Activated CD8-positive, alpha-beta memory T cell treated with anti-CD3 and anti-CD28 coated beads, Interleukin-2, amount 50 U/mL, for 24 hours (primary cell): ENCODE results near the gene PROCA1.
"Not testable (repeated sequence)": the region's sequence is repeated elsewhere in the genome, so short reads cannot be mapped to it uniquely, and the experiment has no call there.

ENCODE experiments used
- DNase-seq: peaks from one replicate; pipeline ENCODE4 v3.0.0-alpha.2; 2020; ENCODE audit errors: extremely low read depth

The PROCA1 gene

DNA sequence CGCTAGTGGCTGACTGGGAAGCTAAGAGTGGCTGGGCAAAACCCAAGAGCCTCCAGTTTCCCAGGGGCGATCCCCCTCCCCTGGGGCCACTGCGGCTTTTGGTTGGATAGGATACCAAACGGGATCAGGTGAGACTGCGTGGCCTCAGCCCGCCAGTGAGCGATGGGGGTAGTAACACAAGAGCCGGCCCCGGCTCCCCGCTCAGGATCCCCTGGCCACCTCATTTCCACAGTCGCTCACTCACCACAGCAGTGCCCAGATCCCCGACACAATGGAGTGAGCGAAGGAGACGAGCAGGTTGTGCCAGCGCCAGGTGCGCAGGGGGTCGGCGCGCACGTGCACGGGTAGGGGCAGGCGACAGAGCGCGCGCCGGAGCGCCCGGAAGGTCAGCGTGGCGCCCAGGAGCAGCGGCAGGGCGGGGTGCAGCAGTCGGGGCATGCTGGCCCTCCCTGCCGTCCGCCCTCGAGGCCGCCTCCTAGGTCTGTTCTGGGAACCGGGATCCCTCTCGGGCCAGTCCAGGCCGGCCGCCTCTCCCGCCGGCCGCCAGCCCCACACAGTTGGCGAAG lies 14.1 kb upstream of the PROCA1 start:
- DNase-seq, result no peak

DNA sequence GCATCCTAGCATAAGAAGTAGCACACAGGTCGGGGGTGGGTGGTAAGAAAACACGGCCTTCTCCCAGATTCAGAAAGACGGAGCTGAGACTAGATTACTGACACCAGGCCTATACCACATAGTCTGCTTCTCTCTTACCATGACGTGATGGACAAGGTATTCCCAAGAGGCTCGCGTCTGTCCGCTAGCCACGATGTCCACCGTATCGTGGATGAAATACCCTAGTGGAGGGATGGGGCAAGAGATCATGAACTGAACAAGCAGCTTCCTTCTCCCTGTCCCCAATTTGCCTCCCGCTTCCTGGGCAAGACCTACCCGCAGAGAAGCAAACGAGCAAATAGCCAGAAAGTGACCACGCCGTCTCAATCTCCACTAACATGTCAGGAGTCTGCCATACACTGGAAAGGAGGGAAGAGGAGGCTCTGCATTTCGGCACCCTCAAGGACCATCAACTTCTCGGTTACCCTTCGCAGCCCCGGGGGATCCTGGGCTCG lies 13.5 kb upstream of the PROCA1 start:
- no peak for DNase-seq

DNA sequence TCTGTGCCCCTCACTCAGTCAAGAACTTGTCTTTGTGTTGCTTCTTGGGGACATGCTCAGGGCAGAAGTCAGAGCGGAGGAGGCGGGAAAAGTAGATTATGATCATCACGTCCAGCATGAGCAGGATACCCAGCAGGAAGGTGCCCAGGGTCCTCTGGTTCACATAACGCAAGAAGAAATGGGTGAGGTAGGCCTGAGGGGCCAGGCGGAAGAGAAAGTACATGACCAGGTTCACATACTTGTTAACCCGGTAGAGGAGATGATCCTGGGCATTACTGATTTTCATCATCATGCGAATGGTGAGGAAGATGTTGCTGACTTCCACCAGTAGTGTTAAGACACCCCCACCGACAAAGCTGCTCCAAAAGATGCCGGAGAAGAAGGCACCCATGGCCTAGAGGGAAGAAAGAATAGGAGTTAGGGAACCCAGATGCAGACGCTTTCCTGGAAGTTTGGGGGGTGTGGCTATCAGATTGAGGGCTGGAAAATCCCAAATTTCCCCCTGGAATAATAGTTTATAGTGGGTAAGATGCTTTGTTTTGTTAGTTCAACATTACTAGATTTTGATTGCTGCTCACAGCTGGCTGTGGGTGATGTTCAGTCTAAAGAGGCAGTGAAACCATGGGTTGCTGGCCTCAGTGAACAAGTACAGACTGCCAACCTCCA lies 12.9 kb upstream of the PROCA1 start:
- no peak for DNase-seq

DNA sequence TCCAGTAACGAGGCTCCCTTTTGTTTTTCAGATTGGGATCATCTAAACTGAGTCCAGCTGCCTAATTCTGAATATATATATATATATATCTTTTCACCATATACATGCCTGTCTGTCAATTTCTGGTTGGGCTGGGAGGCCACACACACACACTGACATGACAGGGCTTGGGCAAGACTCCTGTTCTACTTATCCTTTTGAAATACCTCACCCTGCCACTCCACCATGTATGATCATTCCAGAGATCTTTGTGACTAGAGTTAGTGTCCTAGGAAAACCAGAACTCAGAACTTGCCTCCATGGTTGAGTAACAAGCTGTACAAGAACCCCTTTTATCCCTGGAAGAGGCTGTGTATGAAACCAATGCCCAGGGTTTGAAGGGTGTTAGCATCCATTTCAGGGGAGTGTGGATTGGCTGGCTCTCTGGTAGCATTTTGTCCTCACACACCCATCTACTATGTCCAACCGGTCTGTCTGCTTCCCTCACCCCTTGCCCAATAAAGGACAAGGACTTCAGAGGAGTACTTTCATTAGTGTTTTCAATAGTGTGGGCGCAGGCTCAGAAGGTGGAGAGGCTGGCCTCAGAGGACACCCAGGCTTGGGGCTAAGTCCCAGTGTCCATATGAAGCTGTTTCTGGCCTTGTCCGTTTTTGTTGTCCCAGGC lies 12.3 kb upstream of the PROCA1 start:
- DNase-seq, result not testable (repeated sequence)

DNA sequence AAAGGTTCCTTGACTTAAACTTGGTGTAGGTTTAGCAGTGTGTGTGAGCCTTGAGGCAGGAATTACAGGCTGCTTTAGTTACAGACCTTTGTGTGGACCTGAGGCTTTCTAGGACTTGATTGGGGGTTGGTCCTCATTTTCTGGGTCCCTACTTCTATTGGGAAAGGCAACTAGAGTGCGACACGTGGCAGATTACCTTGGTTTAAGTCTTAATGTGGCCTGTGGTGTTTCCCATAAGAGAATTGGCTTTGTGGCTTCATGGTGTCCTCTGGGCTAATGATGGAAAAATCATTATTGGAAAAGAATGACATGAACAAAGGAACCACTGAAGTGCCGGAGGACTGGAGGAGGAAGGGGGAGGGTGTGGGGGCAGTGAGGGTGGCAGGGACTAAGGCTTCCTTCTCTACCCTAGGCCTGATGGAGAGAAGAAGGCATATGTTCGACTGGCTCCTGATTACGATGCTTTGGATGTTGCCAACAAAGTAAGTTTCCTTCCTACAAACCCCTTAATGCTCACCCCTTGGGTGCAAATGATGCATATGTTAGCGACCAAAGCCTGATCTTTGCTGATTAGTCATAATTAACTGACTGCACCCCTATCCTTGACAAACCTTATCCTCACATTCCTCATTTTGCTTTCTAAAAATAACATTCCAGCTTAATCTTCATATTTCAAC lies 11.6 kb upstream of the PROCA1 start:
- DNase-seq, result no peak

DNA sequence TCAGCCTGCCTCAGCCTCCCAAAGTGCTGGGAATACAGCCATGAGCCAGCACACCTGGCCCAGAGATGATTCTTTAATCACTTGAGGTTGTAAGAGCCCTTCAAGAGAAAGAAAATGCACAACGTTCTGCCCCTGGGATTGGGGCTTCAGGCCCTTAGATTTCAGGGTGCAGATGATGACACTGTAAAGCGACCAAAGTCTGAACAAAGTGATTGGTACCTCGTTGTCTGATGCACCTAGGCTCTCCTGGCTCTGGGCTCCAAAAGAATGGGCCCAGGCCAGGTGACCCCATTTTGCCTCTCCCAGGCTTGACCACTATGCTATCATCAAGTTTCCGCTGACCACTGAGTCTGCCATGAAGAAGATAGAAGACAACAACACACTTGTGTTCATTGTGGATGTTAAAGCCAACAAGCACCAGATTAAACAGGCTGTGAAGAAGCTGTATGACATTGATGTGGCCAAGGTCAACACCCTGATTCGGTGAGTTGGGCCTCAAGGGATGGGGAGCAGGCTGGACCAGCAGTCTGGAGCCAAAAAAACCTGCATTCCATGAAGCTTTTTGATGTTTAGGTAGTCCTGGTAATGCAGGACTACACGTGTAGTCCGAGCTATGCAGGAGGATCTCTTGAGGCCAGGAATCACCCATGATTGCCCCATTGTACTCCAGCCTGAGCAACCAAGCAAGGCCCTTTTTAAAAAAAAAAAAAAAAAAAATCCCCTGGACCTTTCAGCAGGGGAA lies 10.9 kb upstream of the PROCA1 start:
- no peak for DNase-seq

DNA sequence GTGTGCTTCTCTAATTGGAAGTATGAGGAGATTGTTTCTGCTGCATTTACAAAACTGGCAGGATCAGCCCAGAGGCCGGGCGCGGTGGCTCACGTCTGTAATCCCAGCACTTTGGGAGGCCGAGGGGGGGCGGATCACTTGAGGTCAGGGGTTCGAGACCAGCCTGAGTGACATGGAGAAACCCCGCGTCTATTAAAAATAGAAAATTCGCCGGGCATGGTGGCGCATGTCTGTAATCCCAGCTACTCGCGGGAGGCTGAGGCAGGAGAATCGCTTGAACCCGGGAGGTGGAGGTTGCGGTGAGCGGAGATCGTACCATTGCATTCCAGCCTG lies 9.3 kb upstream of the PROCA1 start:
- not testable (repeated sequence) for DNase-seq

DNA sequence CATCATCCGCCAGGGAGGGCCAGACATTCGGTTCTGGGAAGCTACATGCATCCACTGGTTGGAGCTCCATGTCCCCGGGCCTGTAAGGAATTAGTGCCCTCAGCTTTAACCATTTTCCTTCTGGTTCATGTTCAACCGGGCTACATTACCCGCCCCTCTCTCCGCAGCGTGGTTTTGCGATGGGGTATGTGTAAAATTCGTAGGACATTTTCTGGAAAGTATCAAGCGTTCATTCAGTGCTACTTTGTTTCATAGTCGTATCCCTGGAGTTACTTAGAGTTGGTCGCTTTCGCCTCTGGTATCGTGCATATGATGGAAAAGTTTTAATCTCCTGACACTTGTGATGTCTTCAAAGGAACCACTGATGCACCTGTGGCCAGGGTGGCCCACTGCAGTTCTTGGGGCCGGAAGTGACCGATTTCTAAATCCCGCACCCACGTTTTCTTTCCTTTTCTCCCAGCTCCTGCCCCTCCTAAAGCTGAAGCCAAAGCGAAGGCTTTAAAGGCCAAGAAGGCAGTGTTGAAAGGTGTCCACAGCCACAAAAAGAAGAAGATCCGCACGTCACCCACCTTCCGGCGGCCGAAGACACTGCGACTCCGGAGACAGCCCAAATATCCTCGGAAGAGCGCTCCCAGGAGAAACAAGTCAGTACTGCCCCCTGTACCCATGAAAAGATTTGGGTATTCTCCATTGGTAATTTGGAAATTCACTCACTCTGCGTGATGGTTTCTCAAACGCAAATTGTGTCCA lies 8.7 kb upstream of the PROCA1 start:
- no peak for DNase-seq

DNA sequence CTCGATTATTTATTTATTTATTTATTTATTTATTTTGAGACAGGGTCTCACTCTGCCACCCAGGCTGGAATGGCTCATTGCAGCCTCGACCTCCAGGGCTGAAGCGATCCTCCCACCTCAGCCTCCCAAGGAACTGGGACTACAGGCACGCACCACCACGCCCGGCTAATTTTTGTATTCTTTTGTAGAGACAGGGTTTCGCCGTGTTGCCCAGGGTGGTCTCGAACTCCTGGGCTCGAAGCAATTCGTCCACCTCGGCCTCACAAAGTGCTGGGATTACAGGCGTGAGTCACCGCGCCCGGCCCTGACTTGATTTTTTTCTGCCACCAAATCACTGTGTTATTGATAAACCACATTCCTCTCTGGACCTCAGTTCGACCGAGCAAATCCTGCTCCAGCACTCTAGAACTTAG lies 7.3 kb upstream of the PROCA1 start:
- no peak for DNase-seq

DNA sequence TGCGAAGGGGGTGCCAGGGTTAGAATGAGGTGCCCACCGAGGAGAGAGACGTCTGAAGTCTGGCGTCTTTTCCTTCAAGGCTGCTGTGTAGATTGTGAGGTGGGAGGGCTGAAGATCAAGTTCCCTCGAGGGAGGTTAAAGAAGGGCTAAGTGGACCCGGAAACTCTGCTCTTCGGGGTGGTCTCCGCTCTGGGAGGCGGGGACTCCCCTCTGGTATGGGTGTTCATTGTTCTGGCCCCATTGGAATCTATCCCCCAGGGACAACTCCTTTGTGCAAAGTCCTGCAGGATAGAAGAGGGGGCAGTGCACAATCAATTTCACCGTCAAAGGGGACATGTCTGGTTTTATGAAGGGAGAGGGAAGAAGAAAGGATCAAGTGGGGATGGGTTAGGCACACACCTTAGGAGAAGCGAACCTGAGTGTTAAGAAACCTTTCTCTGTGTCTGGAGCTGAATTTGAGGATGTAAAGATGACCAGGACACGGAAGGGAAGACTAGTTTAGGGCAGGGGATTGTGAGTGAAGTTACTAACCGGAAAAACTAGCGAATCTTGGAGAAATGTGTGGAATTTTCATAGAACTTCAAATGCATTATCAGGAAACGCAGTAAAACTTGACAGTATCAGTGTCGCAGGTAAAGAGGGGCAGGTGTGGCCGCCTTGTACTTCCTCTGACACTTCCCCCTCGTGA lies 6.8 kb upstream of the PROCA1 start:
- no peak for DNase-seq

DNA sequence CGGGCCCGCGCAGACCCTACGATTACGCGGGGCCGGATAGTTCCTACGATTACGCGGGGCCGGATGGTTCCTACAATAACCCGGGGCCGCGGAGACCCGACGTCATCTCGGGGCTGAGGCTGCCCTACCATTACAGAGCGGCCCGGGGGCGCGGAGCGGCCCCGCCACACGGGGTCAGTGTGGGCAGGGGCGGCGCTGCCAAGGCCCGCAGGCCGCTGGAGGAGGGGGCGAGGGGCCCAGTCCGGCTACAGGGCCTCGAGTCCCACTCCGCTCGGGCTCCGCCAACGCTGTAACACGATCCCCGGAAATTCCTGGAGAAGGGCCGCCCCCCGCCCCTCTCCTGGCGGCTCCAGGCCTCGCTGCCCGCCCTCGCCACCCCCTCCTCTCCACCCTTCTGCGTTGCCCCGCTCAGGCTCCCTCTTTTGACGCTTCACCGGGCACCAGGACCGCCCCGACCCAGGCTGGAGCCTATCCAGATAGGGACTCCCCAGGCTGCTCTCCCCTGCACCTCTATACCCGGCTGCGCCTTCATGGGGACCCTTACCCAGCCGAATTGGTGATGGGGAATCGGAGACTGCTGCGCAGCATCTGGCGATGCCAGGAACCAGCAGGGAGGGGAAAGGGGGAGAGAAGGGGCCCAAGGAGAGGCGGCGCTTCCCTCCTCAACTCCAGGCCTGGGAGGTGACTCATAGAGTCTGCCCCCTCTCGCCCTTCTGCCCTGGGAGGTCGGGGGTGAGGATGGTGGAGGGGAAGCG lies 6.1 kb upstream of the PROCA1 start, which contains the start of gene RAB34:
TSS of gene RAB34 (minus strand) at position 291 of the 755 bp plus-strand sequence. CDS start 602 bp downstream, outside the sequence.
- no peak for DNase-seq

DNA sequence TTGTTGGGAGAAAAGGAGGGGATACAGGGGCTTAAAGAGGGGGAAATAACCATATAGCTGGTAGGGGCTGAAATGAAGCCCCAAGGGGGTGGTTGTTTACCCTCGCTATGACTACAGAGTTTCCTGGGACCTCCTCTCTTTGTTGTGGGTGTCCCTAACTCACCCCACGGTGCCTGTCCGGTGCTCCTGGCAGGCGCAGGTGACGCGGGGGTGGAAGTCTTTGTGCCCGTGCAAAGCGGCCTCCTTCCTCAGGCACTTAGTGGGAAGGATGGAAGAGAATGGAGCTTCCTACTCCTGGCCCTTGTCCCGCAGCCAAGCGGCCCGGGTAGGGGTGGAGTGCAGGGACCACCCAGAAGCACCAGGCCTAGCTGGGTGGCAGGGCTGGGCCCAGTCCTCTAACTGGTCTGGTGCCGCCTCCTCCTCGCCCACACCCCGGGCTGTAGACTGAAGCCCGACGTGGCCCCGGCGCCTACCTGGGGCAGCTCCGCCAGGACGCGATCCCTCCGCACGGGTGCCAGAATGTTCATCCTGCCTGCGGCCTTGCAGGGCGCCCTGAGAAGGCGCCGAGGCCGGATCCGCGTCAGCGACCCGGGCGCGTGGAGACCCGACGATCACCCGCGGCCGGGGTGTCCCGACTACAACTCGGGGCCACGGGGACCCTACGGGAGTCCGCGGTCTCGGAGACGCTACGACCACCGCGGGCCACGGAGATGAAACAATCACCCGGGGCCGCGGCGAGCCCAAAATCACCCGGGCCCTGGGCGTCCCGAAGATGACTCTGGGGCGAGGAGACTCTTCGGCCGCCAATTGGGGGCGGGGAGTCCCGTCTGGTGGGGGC lies 5.3 kb upstream of the PROCA1 start:
- no peak for DNase-seq

DNA sequence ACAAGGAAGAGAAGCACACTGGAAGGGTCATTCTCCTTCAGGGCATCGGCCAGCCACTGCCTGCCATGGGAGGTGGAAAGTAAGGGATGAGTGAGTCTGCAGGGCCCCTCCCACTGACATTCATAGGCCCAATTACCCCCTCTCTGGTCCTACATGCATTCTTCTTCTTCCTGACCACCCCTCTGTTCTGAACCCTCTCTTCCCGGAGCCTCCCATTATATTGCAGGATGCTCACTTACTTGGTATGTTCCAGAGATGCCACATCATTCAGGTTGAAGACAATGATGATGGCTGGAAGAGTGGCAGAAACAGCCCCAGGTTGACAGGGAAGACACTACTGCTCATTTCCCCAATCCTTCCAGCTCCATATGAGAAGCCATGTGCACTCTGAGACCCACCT lies 3.5 kb upstream of the PROCA1 start:
- no peak for DNase-seq

DNA sequence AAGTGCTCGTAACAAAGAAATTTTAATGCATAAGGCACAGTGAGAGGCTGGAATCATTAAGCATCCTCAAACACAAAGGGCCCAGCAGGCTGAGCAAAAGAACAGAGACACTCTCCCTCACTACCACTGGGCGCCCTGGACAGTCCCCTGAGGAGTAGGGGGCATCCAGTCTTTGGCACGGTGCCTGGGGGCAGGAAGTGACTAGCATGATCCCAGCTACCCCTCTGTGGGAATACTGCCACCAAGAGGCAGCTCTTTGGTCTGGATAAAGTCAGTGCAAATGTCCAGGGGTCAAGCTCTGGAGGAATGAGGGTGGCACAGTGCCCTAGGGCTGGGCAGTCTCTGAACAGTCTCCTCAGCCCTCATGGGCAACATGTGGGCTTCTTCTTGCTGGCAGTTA lies 2.6 kb upstream of the PROCA1 start:
- no peak for DNase-seq

DNA sequence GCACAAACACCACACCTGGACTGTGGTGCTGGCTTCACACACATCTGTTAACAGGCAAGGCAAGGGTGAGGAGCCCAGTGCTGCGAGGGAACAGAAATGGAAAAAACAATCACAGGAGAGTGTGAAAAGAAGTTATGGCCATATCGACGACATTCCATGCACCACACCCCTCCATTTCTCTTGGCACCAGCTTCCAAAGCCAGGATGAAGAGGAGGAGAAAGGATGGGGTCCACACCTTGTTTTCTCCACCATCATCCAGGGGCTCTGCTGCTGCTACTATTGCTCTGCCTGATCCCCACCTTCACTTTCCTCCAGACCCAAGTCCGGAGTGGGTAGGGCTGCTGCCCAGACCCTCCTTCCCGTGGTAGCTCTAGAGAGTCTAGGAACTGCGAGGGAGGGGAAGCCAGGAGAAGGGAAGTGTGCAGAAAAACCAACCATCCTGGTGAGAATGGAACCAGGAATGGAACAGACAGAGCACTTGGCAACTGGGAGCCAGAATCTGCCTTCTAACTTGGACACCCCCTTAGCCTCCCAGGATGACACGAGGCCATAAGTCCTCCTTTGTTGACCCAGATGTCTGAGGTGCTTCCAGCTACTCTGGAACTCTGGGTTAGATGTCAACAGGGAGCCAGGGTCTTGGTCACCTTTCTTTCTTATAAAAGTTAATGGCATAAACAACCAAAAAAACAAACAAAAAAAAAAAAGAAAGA lies 1.2 kb upstream of the PROCA1 start:
- no peak for DNase-seq

DNA sequence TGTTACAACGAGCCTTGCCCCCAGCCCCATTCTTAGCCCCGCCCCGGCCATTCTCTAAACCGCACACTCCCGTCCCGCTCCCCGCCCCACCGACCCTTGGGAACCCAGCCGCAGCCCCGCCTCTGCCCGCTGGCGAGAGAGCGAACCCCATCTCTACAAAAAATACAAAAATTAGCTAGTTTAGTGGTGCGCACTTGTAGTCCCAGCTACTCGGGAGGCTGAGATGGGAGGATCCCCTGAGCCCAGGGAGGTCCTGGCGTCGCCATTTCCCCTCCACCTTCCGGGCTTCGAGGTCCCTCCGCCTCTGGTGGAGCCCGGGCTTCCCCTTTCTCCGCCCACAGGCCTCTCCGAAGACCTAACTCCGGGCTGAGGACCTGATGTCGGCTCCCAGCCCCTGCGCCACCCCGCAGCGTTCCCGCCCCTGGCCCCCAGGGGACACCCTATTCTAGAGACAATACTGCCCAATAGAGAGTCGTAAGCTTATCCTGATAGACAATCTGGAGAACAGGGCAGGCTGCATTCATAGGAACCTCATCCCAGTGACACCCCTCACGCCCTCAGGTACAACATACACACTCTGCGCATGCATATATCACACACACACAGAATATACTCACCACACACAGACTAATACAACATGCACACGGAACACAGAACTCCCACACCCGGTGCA lies 480 bp upstream of the PROCA1 start:
- no peak for DNase-seq

DNA sequence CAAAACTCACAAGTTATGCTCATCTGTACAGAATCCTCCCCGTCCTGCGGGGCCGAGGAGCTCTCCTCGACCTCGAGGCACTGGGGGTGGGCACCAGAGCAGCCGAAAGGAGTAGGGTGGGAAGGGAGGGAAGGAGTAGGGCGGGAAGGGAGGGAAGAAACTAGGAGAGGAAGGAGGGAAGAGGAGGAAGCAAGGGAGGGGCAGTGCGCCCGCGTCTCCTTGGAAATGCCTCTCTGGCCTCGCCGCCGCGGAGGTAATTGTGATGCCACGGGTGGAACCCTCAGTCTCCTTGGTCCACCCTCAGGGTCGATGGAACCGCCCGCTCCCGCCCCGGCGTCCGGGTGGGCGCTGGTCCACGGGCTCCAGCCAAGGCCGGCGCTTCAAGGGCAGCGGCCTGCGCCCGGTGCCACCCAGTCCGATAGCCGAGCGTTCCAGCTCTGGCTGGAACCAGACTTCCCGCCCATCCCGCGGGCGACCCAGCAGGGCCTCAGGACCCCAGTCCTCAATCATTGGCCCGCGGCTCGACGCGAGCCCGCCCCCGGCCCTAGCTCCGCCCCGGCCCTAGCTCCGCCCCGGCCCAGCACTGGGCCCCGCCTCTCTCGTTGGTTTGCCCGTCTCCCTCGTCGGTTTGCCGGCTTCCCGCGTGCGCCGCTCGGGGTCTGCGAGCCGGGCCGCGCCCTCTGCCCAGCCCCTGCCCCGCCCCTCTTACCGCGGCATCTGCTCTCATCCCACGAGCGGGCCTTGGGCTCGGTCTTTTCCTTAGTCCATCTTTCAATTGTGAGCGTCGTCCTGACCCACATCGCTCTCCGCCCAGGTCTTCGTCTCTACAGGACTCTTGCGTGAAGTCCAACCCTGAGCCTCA lies 596 bp downstream of the PROCA1 start:
- DNase-seq, result no peak
